ENCODE results near the gene POP4.

The POP4 gene

GRCh38 chr19:29576761-29577648 lies 29.1 kb upstream of the POP4 start:
- DNase-seq (ENCODE audit: low read depth in 2 of 2) = no peak

- DNase-seq (ENCODE audit: low read depth in 2 of 2) = no peak
Observed at GRCh38 chr19:29577649-29577963, 28.5 kb upstream of the POP4 start.

DNA sequence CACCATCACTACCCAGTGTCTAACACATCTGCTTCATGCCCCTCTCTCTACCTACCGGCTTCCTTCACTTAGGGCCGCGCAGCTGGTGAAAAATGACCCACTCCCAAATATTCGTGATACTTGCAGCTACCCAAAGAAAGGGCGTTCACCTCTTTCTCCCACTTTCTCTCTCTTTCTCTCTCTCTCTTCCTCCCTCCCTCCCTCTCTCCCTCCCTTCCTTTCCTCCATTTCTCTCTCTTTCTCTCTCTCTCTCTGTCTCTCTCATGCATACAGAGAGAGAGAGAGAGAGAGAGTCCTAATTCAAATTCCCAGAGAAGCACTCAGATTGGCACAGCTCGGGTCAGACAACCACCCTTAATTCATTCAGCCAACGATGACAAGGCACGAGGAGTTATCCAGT lies 27.7 kb upstream of the POP4 start:
- DNase-seq (ENCODE audit: low read depth in 2 of 2) = no peak

DNA sequence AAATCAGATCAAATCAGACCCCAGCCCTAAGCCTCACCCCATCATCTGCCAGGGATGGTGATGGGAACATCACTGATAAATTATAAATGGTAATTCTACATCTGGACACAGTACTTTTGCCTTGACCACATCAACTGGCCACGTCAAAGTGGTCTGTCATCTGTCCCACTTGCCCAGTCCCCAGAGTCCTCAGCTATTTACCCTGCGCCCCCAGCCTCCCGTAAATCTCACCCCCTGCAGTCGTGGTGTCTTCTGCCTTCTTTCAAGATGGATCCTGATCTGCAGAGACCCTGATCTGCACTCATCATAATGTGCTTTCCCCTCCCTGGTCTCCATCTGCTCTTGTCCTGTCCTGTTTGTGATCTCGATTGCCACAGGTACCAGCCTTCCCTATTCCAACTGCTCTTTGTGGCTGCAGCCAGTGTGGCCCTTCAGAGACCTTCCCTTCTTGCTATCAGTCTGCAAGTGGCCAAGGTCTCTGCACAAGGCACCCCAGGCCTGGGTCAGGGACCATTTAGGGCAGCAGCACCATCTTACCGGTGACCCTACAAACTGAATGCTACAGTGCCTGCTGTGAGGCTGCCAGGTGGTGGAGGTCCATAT lies 26.7 kb upstream of the POP4 start:
- no peak for DNase-seq (ENCODE audit: low read depth in 2 of 2)

DNA sequence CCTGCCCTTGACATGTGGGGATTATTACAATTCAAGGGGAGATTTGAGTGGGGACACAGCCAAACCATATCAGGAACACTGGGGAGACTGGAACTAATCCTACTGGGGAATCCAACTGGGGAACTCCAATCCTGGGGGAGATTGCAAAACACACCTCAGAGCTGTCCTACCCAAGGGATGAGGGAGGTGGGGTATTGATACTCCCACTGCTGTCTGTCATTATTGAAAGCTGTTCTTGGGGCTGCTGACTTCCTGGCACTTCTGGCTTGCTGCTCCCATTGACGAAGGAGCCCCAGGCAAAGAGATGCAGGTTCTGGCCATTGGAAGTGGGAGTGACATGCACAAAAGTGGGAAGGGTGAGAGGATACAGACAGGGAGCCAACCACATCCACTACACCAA lies 24.7 kb upstream of the POP4 start:
- DNase-seq (ENCODE audit: low read depth in 2 of 2) = no peak

DNA sequence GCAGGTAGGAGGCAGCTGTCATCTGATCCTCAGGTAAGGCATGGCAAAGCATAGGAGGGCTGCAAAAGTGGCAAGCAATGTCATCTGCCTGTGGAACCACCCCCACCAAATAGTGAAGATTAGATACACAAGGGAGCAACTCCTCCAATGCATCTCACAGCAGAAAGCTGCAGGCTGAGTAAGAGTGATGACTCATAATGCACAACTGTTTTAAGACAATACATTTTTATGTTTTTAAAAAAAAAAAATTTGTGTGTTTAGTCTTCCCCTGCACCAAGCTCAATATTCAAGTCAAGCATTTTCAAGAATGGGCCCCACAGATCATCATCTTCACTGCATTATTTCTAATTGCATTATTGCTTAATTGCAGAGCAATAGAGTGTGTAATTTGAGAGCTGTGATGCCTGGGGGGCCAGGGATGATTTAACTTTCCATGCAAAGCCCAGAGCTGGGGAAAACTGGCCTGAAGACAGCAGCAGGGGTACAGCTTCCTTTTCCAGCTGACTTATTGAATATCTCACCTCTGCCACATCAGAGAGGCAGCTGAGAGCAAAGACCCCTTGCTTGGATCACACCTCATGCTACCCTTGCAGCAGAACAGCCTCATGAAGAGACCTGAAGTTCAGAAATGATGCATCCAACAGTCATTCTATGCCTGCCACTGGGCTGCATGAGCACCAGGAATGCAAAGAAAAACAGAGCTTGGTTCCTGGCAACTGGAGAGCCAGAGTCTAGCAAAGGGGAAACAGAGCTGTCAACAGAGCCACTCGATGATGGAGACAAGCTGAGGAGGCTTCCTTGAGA lies 22.7 kb upstream of the POP4 start:
- no peak for DNase-seq (ENCODE audit: low read depth in 2 of 2)

DNA sequence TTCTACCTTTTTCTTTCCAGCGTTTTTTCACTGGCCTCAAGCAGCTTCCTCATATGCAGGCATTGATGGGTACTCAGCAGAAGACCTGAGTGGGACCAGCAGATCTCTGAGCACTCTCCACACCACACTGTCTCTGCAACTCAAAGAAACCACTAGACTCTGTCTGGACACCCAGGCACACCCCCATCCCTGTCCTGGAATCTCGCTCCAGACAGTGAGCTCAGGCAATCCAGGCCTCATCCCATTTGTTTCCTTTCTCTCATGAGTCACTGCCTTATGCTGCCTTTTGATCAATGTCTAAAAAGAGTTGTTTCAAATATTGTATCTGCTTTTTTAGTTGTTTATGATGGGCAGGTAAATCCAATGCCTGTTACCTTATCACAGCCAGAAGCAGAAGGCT lies 19.7 kb upstream of the POP4 start:
- DNase-seq (ENCODE audit: low read depth in 2 of 2) = no peak

DNA sequence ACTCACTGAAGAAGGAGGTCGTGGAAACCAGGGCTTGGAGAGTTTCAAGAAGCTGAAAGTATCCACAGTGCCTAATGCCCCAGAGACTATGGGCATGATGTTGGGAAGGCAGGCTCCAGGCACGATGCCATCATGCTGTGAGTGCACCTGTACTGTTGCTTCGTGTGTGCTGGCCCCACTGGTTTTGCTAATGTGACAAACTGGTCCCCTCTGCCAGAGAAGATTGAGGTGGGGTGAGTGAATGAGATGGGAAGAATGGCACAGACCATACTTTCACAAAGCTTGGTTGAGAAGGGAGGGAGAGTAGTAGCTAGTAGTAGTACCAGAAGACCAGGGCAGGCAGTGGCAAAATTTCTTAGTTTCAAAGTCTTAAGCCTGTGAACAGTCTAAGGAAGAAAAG lies 19.0 kb upstream of the POP4 start:
- DNase-seq (ENCODE audit: low read depth in 2 of 2) = no peak

DNA sequence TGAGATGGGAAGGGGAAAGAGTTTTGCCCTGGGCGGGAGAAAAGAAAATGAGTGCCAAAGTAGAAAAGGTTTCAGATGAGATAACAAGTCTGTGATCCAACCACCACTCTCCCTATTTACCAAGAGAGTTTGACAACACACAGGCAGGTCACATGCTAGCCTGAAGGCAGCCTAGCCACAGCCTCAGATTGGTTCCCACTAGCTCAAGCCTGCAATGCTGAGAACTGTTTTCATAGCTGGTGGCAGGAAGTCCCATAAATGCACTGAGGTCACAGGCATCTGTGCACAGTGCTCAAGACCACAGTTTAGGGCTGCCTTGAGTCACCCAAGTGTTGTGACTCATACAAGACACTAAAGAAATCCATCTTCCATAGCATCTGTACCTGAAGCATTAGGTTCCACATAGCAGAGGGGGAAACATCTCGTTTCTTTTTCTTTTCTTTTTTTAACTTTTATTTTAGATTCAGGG lies 18.5 kb upstream of the POP4 start:
- peak; percentile 23 for DNase-seq (ENCODE audit: low read depth in 2 of 2)

- no peak for DNase-seq (ENCODE audit: low read depth in 2 of 2)
Observed at GRCh38 chr19:29588095-29588494, 18.0 kb upstream of the POP4 start.

- no peak for DNase-seq (ENCODE audit: low read depth in 2 of 2)
Observed at GRCh38 chr19:29590278-29590677, 15.8 kb upstream of the POP4 start.

DNA sequence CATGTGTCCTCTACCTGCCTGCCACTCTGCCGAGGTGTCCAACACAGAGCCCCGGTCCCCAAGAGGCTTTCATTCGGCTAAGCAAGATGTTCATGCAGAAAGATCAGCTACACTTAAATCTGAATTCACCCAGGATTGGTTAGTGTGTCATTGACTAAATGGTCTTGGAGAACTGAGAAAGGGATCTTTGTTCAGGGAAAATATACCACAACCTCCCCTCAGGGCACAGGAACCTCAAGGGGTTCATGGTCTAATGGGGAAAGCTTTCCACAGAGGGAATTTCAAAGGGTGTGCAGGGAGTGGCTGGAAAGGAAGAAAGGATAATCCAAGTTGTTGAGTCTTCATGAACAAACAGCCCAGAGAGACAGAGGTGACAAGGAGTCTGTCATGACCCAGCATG lies 14.4 kb upstream of the POP4 start:
- no peak for DNase-seq (ENCODE audit: low read depth in 2 of 2)

GRCh38 chr19:29593869-29594268 lies 12.2 kb upstream of the POP4 start:
- DNase-seq (ENCODE audit: low read depth in 2 of 2) = no peak

DNA sequence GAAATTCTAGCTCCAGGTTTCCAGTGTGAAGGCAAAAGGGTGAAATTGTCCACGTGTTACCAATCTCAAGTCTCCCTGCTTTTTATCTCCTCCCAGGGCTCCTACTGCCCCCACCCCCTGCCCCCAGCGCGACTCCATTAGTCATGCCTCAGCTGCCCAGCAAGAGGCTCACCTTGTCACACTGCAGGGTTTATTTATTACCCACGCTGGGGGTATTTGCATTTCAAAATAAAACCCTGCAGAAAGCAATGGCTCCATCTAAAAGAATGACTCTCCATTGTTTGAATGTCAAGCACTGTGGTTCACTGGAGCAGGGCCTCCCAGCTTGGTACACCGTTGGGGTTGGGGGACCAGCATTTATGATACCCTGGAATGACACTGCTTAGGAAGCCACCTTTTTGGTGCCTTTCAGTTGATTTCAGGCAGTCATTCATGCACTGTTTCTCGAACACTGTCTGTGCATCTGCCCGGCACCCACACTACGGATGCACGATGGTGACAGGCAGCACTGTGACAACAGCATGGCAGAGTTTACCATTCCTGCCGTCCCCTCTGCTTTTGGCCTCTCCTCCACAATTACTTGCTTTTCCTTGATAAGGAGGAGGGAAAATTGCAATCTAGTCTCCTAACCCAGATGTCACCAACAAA lies 9.9 kb upstream of the POP4 start:
- no peak for DNase-seq (ENCODE audit: low read depth in 2 of 2)

GRCh38 chr19:29596885-29597525 lies 9.1 kb upstream of the POP4 start:
- DNase-seq (ENCODE audit: low read depth in 2 of 2) = no peak

DNA sequence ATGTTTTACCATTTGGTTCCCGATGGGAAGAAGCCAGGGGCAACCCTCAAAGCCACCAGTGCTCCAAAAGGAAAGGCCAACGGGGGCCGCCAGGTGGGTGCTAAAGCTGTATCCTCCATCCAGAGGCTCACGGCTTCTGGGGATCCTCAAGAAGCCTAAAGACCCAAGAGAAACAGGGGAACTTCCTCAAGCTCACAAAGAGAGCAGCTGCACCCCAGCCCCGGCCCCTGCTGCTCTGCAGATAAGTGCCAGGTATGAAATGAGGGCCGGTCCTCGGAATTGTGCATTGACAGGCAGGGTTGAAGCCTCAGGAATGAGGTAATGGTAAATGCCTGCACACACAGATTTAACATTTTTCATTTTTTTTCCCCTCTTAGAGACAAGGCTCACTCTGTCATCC lies 8.0 kb upstream of the POP4 start:
- DNase-seq (ENCODE audit: low read depth in 2 of 2) = no peak

DNA sequence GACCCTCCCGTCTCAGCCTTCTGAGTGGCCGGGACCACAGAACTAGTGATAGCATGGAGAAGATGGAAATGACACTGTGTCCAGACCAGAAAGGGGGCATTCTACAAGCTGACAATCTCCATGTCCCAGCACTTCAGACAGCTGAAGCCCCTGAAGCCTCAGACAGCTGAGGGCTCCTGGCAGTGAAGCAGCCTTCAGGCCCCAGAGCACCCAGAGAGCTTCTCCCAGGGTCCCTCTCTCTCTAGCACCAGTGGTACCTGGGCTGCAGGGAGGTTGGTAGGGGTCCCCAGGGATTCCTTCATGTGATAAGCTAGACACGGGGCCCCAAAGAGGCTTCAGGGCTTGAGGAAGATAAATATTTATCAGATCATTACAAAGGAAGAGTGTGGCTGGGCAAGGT lies 7.6 kb upstream of the POP4 start:
- DNase-seq (ENCODE audit: low read depth in 2 of 2) = no peak

- no peak for DNase-seq (ENCODE audit: low read depth in 2 of 2)
Observed at GRCh38 chr19:29603308-29603707, 2.8 kb upstream of the POP4 start.

DNA sequence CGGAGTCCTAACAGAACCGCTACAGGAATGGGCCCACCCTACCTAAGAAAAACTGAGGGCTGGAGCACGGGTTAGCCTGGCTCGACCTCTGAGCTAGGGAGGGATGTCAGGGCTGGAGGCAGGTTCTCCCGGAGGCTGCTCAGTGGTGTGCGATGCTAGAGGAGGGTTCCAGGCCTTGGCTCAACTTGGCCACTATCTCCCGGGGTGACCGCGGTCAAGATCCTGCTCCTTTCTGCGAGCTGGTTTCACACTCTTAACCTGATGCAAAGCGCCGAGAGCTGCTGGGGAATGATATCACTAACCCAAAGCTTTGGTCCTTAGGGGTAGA lies 301 bp downstream of the POP4 start:
- no peak for DNase-seq (ENCODE audit: low read depth in 2 of 2)

GRCh38 chr19:29609636-29610035 lies 3.6 kb downstream of the POP4 start:
- no peak for DNase-seq (ENCODE audit: low read depth in 2 of 2)

GRCh38 chr19:29610213-29610573 lies 4.1 kb downstream of the POP4 start:
- no peak for DNase-seq (ENCODE audit: low read depth in 2 of 2)

Measured in stimulated activated CD8-positive, alpha-beta memory T cell treated with anti-CD3 and anti-CD28 coated beads, Interleukin-7, amount 100 ng/mL, for 1 hour (primary cell).